Heart left ventricle (tissue), 16 donors: Measurements from ENCODE around the gene SUPT5H. TPM values are rescaled to one million over a fixed set of nuclear protein-coding genes. Genes with fewer than 3 reads are reported as not detected.

Source experiments
- ATAC-seq, 4 donors: fragments of 200-7000 bp; cut with Tn5 transposase; one replicate each; pipeline ENCODE4 v1.9.1; 2020 to 2022; ENCODE audit warnings: moderate library complexity in 4 of 4, mild to moderate bottlenecking in 3 of 4, moderate number of reproducible peaks in 1 of 4
- DNase-seq, 5 donors: peaks; one replicate each; pipeline ENCODE4 v3.0.0-alpha.2; 2020
- H3K27ac ChIP-seq, 12 donors: fragments of 200-600 bp; sonication (generic) in 4 of 12; one replicate each; pipeline versions ENCODE4 v1.5.0 to v1.8.0; 2016 to 2022; ENCODE audit warnings: mild to moderate bottlenecking in 2 of 12
- H3K27me3 ChIP-seq, 9 donors: fragments of 200-600 bp; sonication (generic) in 2 of 9; one replicate each; pipeline versions ENCODE4 v1.5.1 to v1.8.0; 2016 to 2022; ENCODE audit warnings: mild to moderate bottlenecking in 3 of 9
- H3K36me3 ChIP-seq, 9 donors: fragments of 200-600 bp; sonication (generic) in 2 of 9; one replicate each; pipeline versions ENCODE4 v1.5.0 to v1.8.0; 2018 to 2022; ENCODE audit warnings: mild to moderate bottlenecking in 2 of 9
- H3K4me1 ChIP-seq, 12 donors: fragments of 200-600 bp; sonication (generic) in 4 of 12; one replicate each; pipeline versions ENCODE4 v1.5.0 to v1.8.0; 2016 to 2022; ENCODE audit warnings: mild to moderate bottlenecking in 3 of 12
- H3K4me3 ChIP-seq, 12 donors: fragments of 200-600 bp; sonication (generic) in 4 of 12; one replicate each; pipeline versions ENCODE4 v1.5.0 to v1.8.0; 2017 to 2022; ENCODE audit warnings: mild to moderate bottlenecking in 9 of 12, moderate library complexity in 4 of 12
- H3K9me3 ChIP-seq, 12 donors: fragments of 200-600 bp; sonication (generic) in 4 of 12; one replicate each; pipeline versions ENCODE4 v1.5.0 to v1.8.0; 2016 to 2022; ENCODE audit warnings: mild to moderate bottlenecking in 1 of 12
- CTCF ChIP-seq, 12 donors: fragments of 200-600 bp; sonication (generic) in 4 of 12; IDR thresholded peaks; one replicate each; pipeline versions ENCODE4 v1.5.0 to v1.8.0; 2018 to 2022; ENCODE audit warnings: antibody characterized with exemption in 12 of 12, mild to moderate bottlenecking in 5 of 12
- POLR2A ChIP-seq, 2 donors: fragments of 450-650 bp; IDR thresholded peaks; one replicate each; pipeline ENCODE4 v1.6.1; 2017; ENCODE audit warnings: antibody characterized with exemption in 2 of 2, mild to moderate bottlenecking in 2 of 2, moderate library complexity in 2 of 2
- WGBS, 4 donors: extraction: QIAGEN DNeasy Blood & Tissue Kit in 2 of 4; methylation state at CpG; one replicate each; pipeline versions ENCODE4 v1.1.5 to v1.1.7; 2013 to 2018; 5-methylcytosine and 5-hydroxymethylcytosine counted together
- intact Hi-C, 10 donors: fragments of 100-400 bp; cut with DNase I; formaldehyde crosslinking; loops; one replicate each; pipeline versions ENCODE4 v1.11.1 to v1.14.2; 2022
- polyA plus RNA-seq, 2 donors: library from polyadenylated mRNA; stranded (reverse); fragments of 200-250 nt; gene quantifications; one replicate each; pipeline ENCODE4 v1.2.3, GENCODE V29; 2013
- total RNA-seq, 9 donors: library from RNA; depleted of rRNA in 2 of 9; stranded (reverse); fragments of >200 nt in 2 of 9; fragmentation: NEBNext Ultra II Directional in 3 of 9; extraction: Animal tissue kit (Norgen Biotek cat#: 25700) in 3 of 9; gene quantifications; one replicate each; pipeline versions ENCODE4 v1.1.0 to v1.2.4, GENCODE V29; 2016 to 2023
- donor health status: ischemic (EF 13 %, LVEDD 7.1; RV severe dilation, severe dysfunction).
- donor health status: healthy with polysubstance abuse.
- donor health status: DM: no; HTN: yes; CAD: no.
- donor health status: DM: no; HTN: no; CAD: no.
- donor health status: ischemic (EF 25% LVEDD 6.9; RV normal size, moderate dysfunction).
- donor health status: ischemic (EF 25% LVEDD 5.7; RV mildly dilated, moderate dysfunction).
- donor health status: healthy.
- donor health status: DM: yes; HTN: yes; CAD: no.
- donor health status: ischemic (EF 35%, LVEDD 5.7; RV mildly dilated, moderate dysfunction).
- donor health status: nonischemic (EF 11% LVEDD 7.7; RV severe dilation, severe dysfunction).
- donor health status: DM: yes; HTN: yes; CAD: no.
- donor health status: PGD.
- donor health status: ischemic (EF 29% LVEDD 5.4; RV normal size, mild dysfunction).
- donor health status: nonischemic (EF 23%, LVEDD 6.1; RV moderate dilation, normal function).

The SUPT5H gene
- total and polyA plus RNA-seq, 11 donors, result 63.8 to 113 (median 81.7) TPM

GRCh38 chr19:39483141-39483540, 37.8 kb downstream of the SUPT5H start:
- Histone ChIP-seq H3K36me3 (peaks cover 0 to 55% (median 51%) of the 10 kb centered on the region in 9 donors), H3K9me3 (no peaks in the 10 kb centered on the region)

GRCh38 chr19:39489756-39490155, 44.4 kb downstream of the SUPT5H start:
- DNase-seq, result no peak
- WGBS, 4 donors, result 76 to 84% (median 81%) methylated on average over 10 of the region's 10 CpGs
- no peak overlapping the region for H3K27ac ChIP-seq
- no peak for TF ChIP-seq POLR2A (IDR thresholded peaks at IDR 0.05)
- no peak for TF ChIP-seq CTCF (IDR thresholded peaks at IDR 0.05)
- H3K9me3 ChIP-seq, result no peaks in the 10 kb centered on the region
- H3K4me1 ChIP-seq, result no peaks in the 10 kb centered on the region
- peaks cover 0 to 75% (median 71%) of the 10 kb centered on the region in 9 donors for H3K36me3 ChIP-seq
- ATAC-seq, result no peak
- H3K27me3 ChIP-seq, result no peaks in the 10 kb centered on the region
- intact Hi-C loops, result no loop called here
- no peak overlapping the region for H3K4me3 ChIP-seq

More at GRCh38 chr19:39483141-39483540, 37.8 kb downstream of the SUPT5H start:
- Histone ChIP-seq H3K27ac (no peak overlapping the region), H3K27me3 (no peaks in the 10 kb centered on the region), H3K4me1 (peaks cover 0 to 19% (median 15%) of the 10 kb centered on the region in 12 donors), H3K4me3 (no peak overlapping the region)
- DNase-seq, result no peak
- WGBS, 4 donors, result 73 to 89% (median 87%) methylated on average over 6 of the region's 6 CpGs
- no peak for ATAC-seq
- TF ChIP-seq CTCF (IDR thresholded peaks at IDR 0.05) (no peak), POLR2A (IDR thresholded peaks at IDR 0.05) (no peak)
- intact Hi-C loops, result loop anchor here in 1 of 10 donors (5.0 kb wide), 1 partner anchor 46 kb away; the partner anchor contains the start of gene RPS16

GRCh38 chr19:39492225-39492624, 46.8 kb downstream of the SUPT5H start:
- Histone ChIP-seq H3K9me3 (no peaks in the 10 kb centered on the region), H3K4me3 (no peak overlapping the region), H3K36me3 (peaks cover 0 to 50% (median 48%) of the 10 kb centered on the region in 9 donors), H3K4me1 (no peaks in the 10 kb centered on the region), H3K27me3 (peaks cover 0 to 16% (median 9%) of the 10 kb centered on the region in 9 donors), H3K27ac (no peak overlapping the region)
- TF ChIP-seq POLR2A (IDR thresholded peaks at IDR 0.05), result no peak
- TF ChIP-seq CTCF (IDR thresholded peaks at IDR 0.05), result no peak
- no peak for ATAC-seq
- no peak for DNase-seq
- 92 to 98% (median 95%) methylated on average over 6 of the region's 6 CpGs for WGBS, 4 donors
- intact Hi-C loops, result no loop called here

- no peak for ATAC-seq
Observed at GRCh38 chr19:39492788-39493187, 47.4 kb downstream of the SUPT5H start.

More at GRCh38 chr19:39492788-39493187, 47.4 kb downstream of the SUPT5H start:
- intact Hi-C loops, result no loop called here
- Histone ChIP-seq H3K9me3 (no peaks in the 10 kb centered on the region), H3K4me1 (peaks cover 0 to 4% (median 3%) of the 10 kb centered on the region in 12 donors), H3K27me3 (peaks cover 3 to 21% (median 14%) of the 10 kb centered on the region in 9 donors), H3K27ac (no peak overlapping the region), H3K36me3 (peaks cover 0 to 45% (median 42%) of the 10 kb centered on the region in 9 donors), H3K4me3 (no peak overlapping the region)
- DNase-seq, result no peak
- TF ChIP-seq CTCF (IDR thresholded peaks at IDR 0.05), result no peak
- no peak for TF ChIP-seq POLR2A (IDR thresholded peaks at IDR 0.05)
- 81 to 88% (median 86%) methylated on average over 3 of the region's 3 CpGs for WGBS, 4 donors
